AG04449 (cell line): Measurements from ENCODE around the gene FOXA3.

ENCODE experiments used
- CTCF ChIA-PET: fragments of 350-600 bp; formaldehyde crosslinking; extraction: SDS; loops from one replicate; lab custom pipeline; 2021; ENCODE audit warnings: antibody characterized with exemption; lab: Yijun Ruan, JAX
- POLR2A ChIA-PET: fragments of 400-600, 350-600 bp; formaldehyde crosslinking; extraction: SDS; loops from one replicate; lab custom pipeline; 2020; ENCODE audit warnings: antibody characterized with exemption, inconsistent platforms; lab: Yijun Ruan, JAX
- DNase-seq: peaks from one replicate; pipeline ENCODE4 v3.0.0-alpha.2; 2010; ENCODE audit warnings: low read depth, low spot score
- H3K4me3 ChIP-seq: 2 replicates; pipeline ENCODE4 v1.5.1; 2011; ENCODE audit warnings: low read depth, mild to moderate bottlenecking, control low read depth, low read length
- CTCF ChIP-seq: IDR thresholded peaks from one replicate; pipeline ENCODE4 v1.5.1; 2011; ENCODE audit warnings: mild to moderate bottlenecking, moderate library complexity, low read length, control low read depth, inconsistent platforms; ENCODE audit not compliant: insufficient read depth; ENCODE audit errors: missing control alignments

Gene FOXA3

DNA sequence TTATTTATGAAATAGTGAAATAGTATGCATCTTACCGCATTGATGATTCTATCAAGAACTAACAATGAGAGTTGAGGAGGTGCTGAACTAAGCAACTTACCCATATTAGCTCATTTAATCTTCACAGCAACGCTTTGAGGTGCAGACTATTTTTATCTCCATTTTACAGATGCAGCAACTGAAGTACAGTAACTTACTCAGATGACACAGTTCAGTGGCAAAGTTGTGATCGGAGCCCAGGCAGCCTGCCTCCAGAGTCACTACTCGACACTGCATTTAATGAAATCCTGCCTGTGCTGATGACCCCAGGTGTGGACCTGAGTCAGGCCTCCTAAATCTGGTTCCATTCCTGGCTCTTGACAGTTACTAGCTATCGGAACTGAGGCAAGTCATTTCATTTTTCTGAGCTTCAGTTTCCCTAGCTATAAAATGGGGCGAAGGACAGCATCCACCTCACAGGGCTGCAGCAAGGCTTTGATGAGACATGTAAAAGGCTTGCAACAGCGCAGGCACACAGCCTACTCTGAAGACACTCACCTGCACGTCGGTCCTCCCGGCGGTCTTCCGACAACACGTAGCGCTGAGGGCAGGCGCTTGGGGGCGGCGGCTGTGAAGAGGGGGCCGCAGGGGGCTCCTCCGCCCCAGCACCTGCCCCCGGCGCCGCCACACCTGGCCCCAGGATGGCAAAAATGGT lies 36.8 kb downstream of the FOXA3 start:
- peak overlapping the region; percentile 83 for H3K4me3 ChIP-seq
- TF ChIP-seq CTCF: no peak
- DNase-seq: no peak
- ChIA-PET CTCF (interaction anchor here (0.7 to 2.6 kb wide), 6 partner anchors 14 to 109 kb away, joined by 3 to 7 read pairs (median 3); no protein-coding TSS in a partner anchor), POLR2A (interaction anchor here (2.4 kb wide), 1 partner anchor 15 kb away, joined by 8 read pairs; the partner anchor contains the start of gene IRF2BP1)

- peak overlapping the region; percentile 83 for H3K4me3 ChIP-seq
- DNase-seq: no peak
- TF ChIP-seq CTCF: no peak
- CTCF ChIA-PET: interaction anchor here (0.9 to 2.6 kb wide), 6 partner anchors 15 to 109 kb away, joined by 3 to 17 read pairs (median 3); no protein-coding TSS in a partner anchor
- POLR2A ChIA-PET: interaction anchor here (2.4 kb wide), 1 partner anchor 16 kb away, joined by 8 read pairs; the partner anchor contains the start of gene IRF2BP1
These were observed 37.3 kb downstream of the FOXA3 start for GRCh38 chr19:45901432-45901911.

GRCh38 chr19:45901912-45902650 lies 38.0 kb downstream of the FOXA3 start, which contains the start of gene MYPOP:
Gene MYPOP (minus strand): TSS chr19:45902613. CDS start chr19:45901773, 840 bp downstream.
- DNase-seq: no peak
- ChIA-PET POLR2A (interaction anchor here (0.9 to 2.4 kb wide), 3 partner anchors 17 to 93 kb away, joined by 4 to 8 read pairs (median 4); partner anchors contain the start of genes CCDC61 and IRF2BP1), CTCF (interaction anchor here (0.7 to 2.6 kb wide), 7 partner anchors 10 to 108 kb away, joined by 3 to 17 read pairs (median 3); no protein-coding TSS in a partner anchor)
- H3K4me3 ChIP-seq: peak within 1 kb of the TSS; percentile 83
- TF ChIP-seq CTCF: no peak

- peak; percentile 42 for DNase-seq
- TF ChIP-seq CTCF: no peak
- ChIA-PET POLR2A (interaction anchor here (0.7 to 2.4 kb wide), 4 partner anchors 17 to 92 kb away, joined by 3 to 8 read pairs (median 4); partner anchors contain the start of genes CCDC61 and IRF2BP1), CTCF (interaction anchor here (0.6 to 2.6 kb wide), 7 partner anchors 10 to 356 kb away, joined by 3 to 17 read pairs (median 3); no protein-coding TSS in a partner anchor)
- peak overlapping the region; percentile 83 for H3K4me3 ChIP-seq
These were observed 38.8 kb downstream of the FOXA3 start for GRCh38 chr19:45902651-45903625.

DNA sequence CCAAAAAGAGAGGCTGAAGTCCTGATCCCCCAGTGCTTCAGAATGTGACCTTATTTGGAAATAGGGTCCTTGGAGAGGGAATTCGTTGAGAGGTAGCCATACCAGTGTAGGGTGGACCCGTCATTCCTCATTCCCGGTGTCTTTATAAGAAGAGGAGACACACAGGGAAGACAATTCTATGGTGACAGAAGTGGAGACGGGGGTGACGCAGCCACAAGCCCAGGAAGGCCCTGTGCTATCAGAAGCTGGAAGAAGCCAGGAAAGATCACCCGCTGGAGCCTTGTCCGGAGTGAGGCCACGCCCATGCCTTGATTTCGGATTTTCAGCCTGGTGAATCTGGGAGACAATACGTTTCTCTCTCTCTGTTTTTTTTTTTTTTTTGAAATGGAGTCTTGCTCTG lies 40.9 kb downstream of the FOXA3 start:
- DNase-seq: no peak
- no peak overlapping the region for H3K4me3 ChIP-seq
- TF ChIP-seq CTCF: no peak
- POLR2A ChIA-PET: no interaction called here
- CTCF ChIA-PET: no interaction called here
